DND-41 (cell line): Measurements from ENCODE around the gene SRRM3.

Source experiments
- EZH2 ChIP-seq: IDR thresholded peaks from 3 replicates; pipeline ENCODE4 v1.6.1; 2012; ENCODE audit warnings: borderline replicate concordance, low read depth, mild to moderate bottlenecking, moderate library complexity, low read length, inconsistent platforms; ENCODE audit not compliant: severe bottlenecking
- TF ChIP-seq, protein P1 (sequence below): IDR thresholded peaks from 2 replicates; pipeline ENCODE4 v1.5.1; 2012; ENCODE audit warnings: borderline replicate concordance, low read length, moderate library complexity, mild to moderate bottlenecking; ENCODE audit not compliant: poor library complexity, severe bottlenecking; ENCODE audit errors: extremely low read depth

DNA sequence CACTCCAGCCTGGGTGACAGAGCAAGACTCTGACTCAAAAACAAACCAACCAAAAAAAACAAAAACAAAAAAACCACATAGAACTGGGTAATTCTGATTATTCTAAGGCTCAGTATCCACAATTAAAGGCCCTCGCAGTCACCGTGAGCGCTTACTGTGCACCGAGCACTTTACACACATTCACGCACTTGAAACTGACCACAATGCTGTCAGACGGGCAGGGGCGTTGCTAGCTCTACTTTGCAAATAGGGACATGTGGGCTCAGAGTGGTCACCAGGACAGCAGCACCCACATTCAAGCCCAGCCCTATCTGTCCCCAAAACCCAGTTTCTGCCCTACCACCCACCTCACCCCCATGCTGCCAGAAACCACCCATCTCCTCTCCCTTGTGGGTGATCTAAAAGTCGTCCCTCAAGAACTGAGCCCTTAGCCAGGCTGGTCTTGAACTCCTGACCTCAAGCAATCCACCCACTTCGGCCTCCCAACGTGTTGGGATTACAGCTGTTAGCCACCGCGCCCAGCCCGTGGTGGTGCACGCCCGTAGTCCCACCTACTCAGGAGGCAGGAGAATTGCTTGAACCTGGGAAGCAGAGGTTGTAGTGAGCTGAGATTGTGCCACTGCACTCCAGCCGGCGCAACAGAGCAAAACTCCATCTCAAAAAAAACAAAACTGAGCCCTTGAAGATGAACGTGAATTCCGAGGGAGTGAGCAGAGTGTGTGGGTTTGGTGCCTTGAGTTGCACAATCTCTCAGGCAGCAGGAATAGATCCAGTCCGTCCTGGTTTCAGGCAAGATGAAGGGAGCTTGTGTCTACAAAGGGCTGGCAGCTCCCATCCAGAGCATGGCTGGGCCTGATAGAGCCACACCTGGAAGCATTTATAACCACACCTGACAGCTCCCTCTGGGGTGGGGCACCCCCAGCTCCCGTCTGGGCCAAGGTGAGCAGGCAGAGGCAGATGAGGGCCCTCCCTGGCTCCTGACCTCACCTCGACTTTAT, 95.3 kb downstream of the SRRM3 start:
- TF ChIP-seq EZH2, result no peak
- TF ChIP-seq, protein P1, sequence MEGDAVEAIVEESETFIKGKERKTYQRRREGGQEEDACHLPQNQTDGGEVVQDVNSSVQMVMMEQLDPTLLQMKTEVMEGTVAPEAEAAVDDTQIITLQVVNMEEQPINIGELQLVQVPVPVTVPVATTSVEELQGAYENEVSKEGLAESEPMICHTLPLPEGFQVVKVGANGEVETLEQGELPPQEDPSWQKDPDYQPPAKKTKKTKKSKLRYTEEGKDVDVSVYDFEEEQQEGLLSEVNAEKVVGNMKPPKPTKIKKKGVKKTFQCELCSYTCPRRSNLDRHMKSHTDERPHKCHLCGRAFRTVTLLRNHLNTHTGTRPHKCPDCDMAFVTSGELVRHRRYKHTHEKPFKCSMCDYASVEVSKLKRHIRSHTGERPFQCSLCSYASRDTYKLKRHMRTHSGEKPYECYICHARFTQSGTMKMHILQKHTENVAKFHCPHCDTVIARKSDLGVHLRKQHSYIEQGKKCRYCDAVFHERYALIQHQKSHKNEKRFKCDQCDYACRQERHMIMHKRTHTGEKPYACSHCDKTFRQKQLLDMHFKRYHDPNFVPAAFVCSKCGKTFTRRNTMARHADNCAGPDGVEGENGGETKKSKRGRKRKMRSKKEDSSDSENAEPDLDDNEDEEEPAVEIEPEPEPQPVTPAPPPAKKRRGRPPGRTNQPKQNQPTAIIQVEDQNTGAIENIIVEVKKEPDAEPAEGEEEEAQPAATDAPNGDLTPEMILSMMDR, result no peak
